IMR-90 (cell line): ENCODE measurements around the gene PPFIBP2. TPM values are rescaled to one million over a fixed set of nuclear protein-coding genes. Genes with fewer than 3 reads are reported as not detected.

ENCODE experiments used
- ATAC-seq: fragments of 200-7000 bp; cut with Tn5 transposase; 2 replicates; pipeline ENCODE4 v1.9.1; 2020; ENCODE audit warnings: low read depth, mild to moderate bottlenecking, moderate library complexity
- BruUV-seq: library from RNA; stranded (reverse); fragments of 400-500 nt; replicated peaks from 2 replicates; lab custom pipeline; 2021; lab: Mats Ljungman, UMichigan
- CTCF ChIA-PET: fragments of 300-600 bp; formaldehyde crosslinking; extraction: SDS; loops from one replicate; lab custom pipeline; 2021; ENCODE audit warnings: antibody characterized with exemption; lab: Yijun Ruan, JAX
- POLR2A ChIA-PET: fragments of 300-600 bp; sonication (Branson Sonifier 250); formaldehyde crosslinking; loops from one replicate; lab custom pipeline; 2022; ENCODE audit warnings: antibody characterized with exemption; ENCODE audit not compliant: unreplicated experiment; lab: Charles Lee
- DNase-seq: peaks from one replicate; pipeline ENCODE4 v3.0.0; 2013
- H2AFZ ChIP-seq: replicated peaks from 2 replicates; pipeline ENCODE3; 2013; ENCODE audit warnings: low read length, mild to moderate bottlenecking; ENCODE audit not compliant: poor library complexity
- H2AK5ac ChIP-seq: 2 replicates; pipeline ENCODE4 v1.6.1; 2013; ENCODE audit warnings: low read depth, low read length, inconsistent platforms
- H2AK9ac ChIP-seq: replicated peaks from 2 replicates; pipeline ENCODE3; 2013; ENCODE audit warnings: mild to moderate bottlenecking, low read depth, low read length, moderate library complexity; ENCODE audit not compliant: poor library complexity
- H2BK120ac ChIP-seq: 2 replicates; pipeline ENCODE4 v1.6.1; 2013; ENCODE audit warnings: low read depth, low read length, inconsistent platforms
- H2BK15ac ChIP-seq: 3 replicates; pipeline ENCODE4 v1.6.1; 2013; ENCODE audit warnings: low read depth, low read length, inconsistent platforms
- H2BK20ac ChIP-seq: 2 replicates; pipeline ENCODE4 v1.6.1; 2013; ENCODE audit warnings: low read depth, mild to moderate bottlenecking, inconsistent platforms, low read length, moderate library complexity
- H2BK5ac ChIP-seq: 2 replicates; pipeline ENCODE4 v1.6.1; 2013; ENCODE audit warnings: mild to moderate bottlenecking, low read depth, low read length, inconsistent platforms; ENCODE audit not compliant: poor library complexity, severe bottlenecking
- H3K14ac ChIP-seq: replicated peaks from 2 replicates; pipeline ENCODE4 v1.6.1; 2013; ENCODE audit warnings: low read depth, low read length, inconsistent platforms
- H3K18ac ChIP-seq: 2 replicates; pipeline ENCODE4 v1.6.1; 2013; ENCODE audit warnings: low read depth, low read length, control low read depth
- H3K23ac ChIP-seq: 2 replicates; pipeline ENCODE4 v1.6.1; 2013; ENCODE audit warnings: low read depth, low read length, inconsistent platforms
- H3K27ac ChIP-seq: 2 replicates; pipeline ENCODE4 v1.5.1; 2013; ENCODE audit warnings: mild to moderate bottlenecking, control low read depth, low read length; ENCODE audit not compliant: insufficient read depth
- H3K27me3 ChIP-seq: 2 replicates; pipeline ENCODE4 v1.6.1; 2013; ENCODE audit warnings: low read length; ENCODE audit not compliant: control insufficient read depth, insufficient read depth
- H3K36me3 ChIP-seq: 2 replicates; pipeline ENCODE4 v1.6.1; 2013; ENCODE audit warnings: low read length, mixed read lengths; ENCODE audit not compliant: control insufficient read depth, insufficient read depth
- H3K4ac ChIP-seq: 2 replicates; pipeline ENCODE4 v1.6.1; 2013; ENCODE audit warnings: low read depth, low read length, inconsistent platforms
- H3K4me1 ChIP-seq: 2 replicates; pipeline ENCODE4 v1.6.1; 2013; ENCODE audit warnings: low read length, mixed read lengths; ENCODE audit not compliant: control insufficient read depth, insufficient read depth
- H3K4me2 ChIP-seq: 2 replicates; pipeline ENCODE4 v1.6.1; 2013; ENCODE audit warnings: low read depth, mild to moderate bottlenecking, control low read depth, low read length, moderate library complexity
- H3K4me3 ChIP-seq: 2 replicates; pipeline ENCODE4 v1.5.1; 2013; ENCODE audit warnings: low read depth, mild to moderate bottlenecking, control low read depth, low read length, moderate library complexity; ENCODE audit not compliant: insufficient read depth
- H3K56ac ChIP-seq: 2 replicates; pipeline ENCODE4 v1.6.1; 2013; ENCODE audit warnings: low read length, inconsistent platforms; ENCODE audit not compliant: insufficient read depth; ENCODE audit errors: extremely low read depth
- H3K79me1 ChIP-seq, 2 experiments: 2 replicates each; pipeline ENCODE4 v1.6.1; 2013; ENCODE audit warnings: low read length in 2 of 2, inconsistent platforms in 1 of 2, low read depth in 1 of 2
- H3K9ac ChIP-seq: 2 replicates; pipeline ENCODE4 v1.6.1; 2013; ENCODE audit warnings: low read depth, low read length, control low read depth
- H3K9me1 ChIP-seq: 2 replicates; pipeline ENCODE4 v1.6.1; 2013; ENCODE audit warnings: low read length, inconsistent platforms; ENCODE audit not compliant: insufficient read depth
- H3K9me3 ChIP-seq: 2 replicates; pipeline ENCODE4 v1.6.1; 2013; ENCODE audit warnings: low read length; ENCODE audit not compliant: control insufficient read depth, insufficient read depth
- H4K20me1 ChIP-seq: 2 replicates; pipeline ENCODE4 v1.6.1; 2013; ENCODE audit warnings: low read length, inconsistent platforms; ENCODE audit not compliant: insufficient read depth
- H4K5ac ChIP-seq: 2 replicates; pipeline ENCODE4 v1.6.1; 2013; ENCODE audit warnings: mild to moderate bottlenecking, low read depth, low read length, control low read depth
- H4K8ac ChIP-seq, 2 experiments: 2 replicates each; pipeline ENCODE4 v1.6.1; 2013; ENCODE audit warnings: low read depth in 2 of 2, low read length in 2 of 2, control low read depth in 1 of 2, inconsistent platforms in 1 of 2
- H4K91ac ChIP-seq: 2 replicates; pipeline ENCODE4 v1.6.1; 2013; ENCODE audit warnings: low read depth, low read length, inconsistent platforms; ENCODE audit not compliant: insufficient read depth
- BHLHE40 ChIP-seq: fragments of 150-350 bp; IDR thresholded peaks from 2 replicates; pipeline ENCODE4 v1.6.1; 2016; ENCODE audit warnings: mild to moderate bottlenecking, low read depth, low read length
- CEBPB ChIP-seq: IDR thresholded peaks from 2 replicates; pipeline ENCODE4 v1.6.1; 2012; ENCODE audit warnings: low read depth, low read length, improper control_type of control experiment
- CHD1 ChIP-seq: IDR thresholded peaks from 2 replicates; pipeline ENCODE4 v1.6.1; 2012; ENCODE audit warnings: low read depth, low read length, improper control_type of control experiment
- CTCF ChIP-seq: conservative IDR thresholded peaks from 2 replicates; pipeline ENCODE4 v1.5.1; 2012; ENCODE audit warnings: mild to moderate bottlenecking, low read depth, low read length, improper control_type of control experiment
- ELK1 ChIP-seq: fragments of 150-350 bp; IDR thresholded peaks from 2 replicates; pipeline ENCODE4 v1.6.1; 2016; ENCODE audit warnings: low read depth, mild to moderate bottlenecking, low read length, moderate library complexity, borderline replicate concordance
- FOS ChIP-seq: fragments of 150-350 bp; IDR thresholded peaks from 2 replicates; pipeline ENCODE4 v1.6.1; 2016; ENCODE audit warnings: low read depth, low read length
- MAFK ChIP-seq: IDR thresholded peaks from 2 replicates; pipeline ENCODE4 v1.6.1; 2012; ENCODE audit warnings: low read depth, low read length, improper control_type of control experiment
- MAZ ChIP-seq: IDR thresholded peaks from 2 replicates; pipeline ENCODE4 v1.6.1; 2012; ENCODE audit warnings: low read depth, mild to moderate bottlenecking, low read length, improper control_type of control experiment, moderate library complexity, borderline replicate concordance
- MXI1 ChIP-seq: IDR thresholded peaks from 2 replicates; pipeline ENCODE4 v1.6.1; 2012; ENCODE audit warnings: low read depth, mild to moderate bottlenecking, low read length, moderate library complexity, borderline replicate concordance
- NFE2L2 ChIP-seq: fragments of 150-350 bp; IDR thresholded peaks from 2 replicates; pipeline ENCODE4 v1.6.1; 2016; ENCODE audit warnings: low read depth, mild to moderate bottlenecking, low read length
- POLR2A ChIP-seq: IDR thresholded peaks from 2 replicates; pipeline ENCODE4 v1.6.1; 2012; ENCODE audit warnings: mild to moderate bottlenecking, low read depth, low read length
- RAD21 ChIP-seq: IDR thresholded peaks from 2 replicates; pipeline ENCODE4 v1.6.1; 2012; ENCODE audit warnings: low read length, improper control_type of control experiment
- RCOR1 ChIP-seq: IDR thresholded peaks from 2 replicates; pipeline ENCODE4 v1.6.1; 2012; ENCODE audit warnings: mild to moderate bottlenecking, low read length, improper control_type of control experiment; ENCODE audit not compliant: insufficient replicate concordance
- RFX5 ChIP-seq: IDR thresholded peaks from 2 replicates; pipeline ENCODE4 v1.8.0; 2012; ENCODE audit warnings: low read depth, mild to moderate bottlenecking, low read length, moderate library complexity
- SMC3 ChIP-seq: fragments of 150-350 bp; IDR thresholded peaks from 2 replicates; pipeline ENCODE4 v1.6.1; 2016; ENCODE audit warnings: low read depth, mild to moderate bottlenecking, antibody characterized with exemption, low read length, moderate library complexity
- USF2 ChIP-seq: fragments of 150-350 bp; IDR thresholded peaks from 2 replicates; pipeline ENCODE4 v1.6.1; 2017; ENCODE audit warnings: mild to moderate bottlenecking, antibody characterized with exemption, low read length, low read depth
- whole genome bisulfite sequencing, 2 experiments: methylation state at CpG; one replicate each; pipeline versions ENCODE4 v1.1.5 to v1.1.7; 2013; ENCODE audit warnings: missing lambda C conversion rate in 2 of 2; ENCODE audit not compliant: insufficient read length in 1 of 2; ENCODE audit errors: extremely low coverage in 2 of 2; 5-methylcytosine and 5-hydroxymethylcytosine counted together
- dilution Hi-C: fragments of 300-500 bp; cut with HindIII; formaldehyde crosslinking; loops from one replicate; pipeline ENCODE4 v1.14.3; 2018; ENCODE audit warnings: low sequenced_read_pairs; ENCODE audit not compliant: unreplicated experiment
- in situ Hi-C: fragments of 300-500 bp; cut with MboI; formaldehyde crosslinking; loops from 3 replicates; pipeline ENCODE4 v1.14.3; 2019; ENCODE audit warnings: low sequenced_read_pairs, inconsistent platforms, mixed read lengths
- intact Hi-C: fragments of 100-400 bp; cut with micrococcal nuclease; formaldehyde crosslinking; loops from 2 replicates; pipeline ENCODE4 v1.10.0; 2022
- polyA plus RNA-seq, 3 experiments: library from polyadenylated mRNA; depleted of rRNA; stranded (reverse); fragments of >200 nt; gene quantifications; 2 replicates each; pipeline ENCODE4 v1.2.3, GENCODE V29; 2012; ENCODE audit warnings: low replicate concordance in 1 of 3
- total RNA-seq: library from RNA; depleted of rRNA; stranded (reverse); fragments of >200 nt; gene quantifications from 2 replicates; pipeline ENCODE4 v1.2.3, GENCODE V29; 2012

The PPFIBP2 gene
- total and polyA plus RNA-seq, 2 of the 4 experiments (the other 2 are of a cell fraction): 6.0 to 11.8 TPM

- no peaks in the 10 kb centered on the region for H3K9me3 ChIP-seq
- no peaks in the 10 kb centered on the region for H3K9me1 ChIP-seq
- intact Hi-C loops (no loop called here), dilution Hi-C loops (no loop called here), in situ Hi-C loops (no loop called here)
- CTCF ChIA-PET: no interaction called here
- H2BK15ac ChIP-seq: no peak overlapping the region
- no peaks in the 10 kb centered on the region for H3K27me3 ChIP-seq
- no peaks in the 10 kb centered on the region for H4K20me1 ChIP-seq
- no peak overlapping the region for H4K5ac ChIP-seq
- H3K4me1 ChIP-seq: no peaks in the 10 kb centered on the region
- no peak overlapping the region for H2BK5ac ChIP-seq
- no peak overlapping the region for H3K27ac ChIP-seq
- ATAC-seq (no peak), DNase-seq (no peak)
- H2AFZ ChIP-seq: no peak overlapping the region
- TF ChIP-seq MXI1: no peak
- no peak for TF ChIP-seq CTCF
- no peak for TF ChIP-seq MAFK
- no peak for TF ChIP-seq SMC3
- TF ChIP-seq MAZ: no peak
- TF ChIP-seq CEBPB: no peak
- no peak for TF ChIP-seq RCOR1
- no peak for TF ChIP-seq FOS
- no peak for TF ChIP-seq RAD21
- no peak for TF ChIP-seq CHD1
- TF ChIP-seq RFX5: no peak
- TF ChIP-seq USF2: no peak
- no peak for TF ChIP-seq ELK1
- no peak for TF ChIP-seq BHLHE40
- TF ChIP-seq POLR2A: no peak
- TF ChIP-seq NFE2L2: no peak
- no peak overlapping the region for H4K8ac ChIP-seq
- no peak overlapping the region for H3K18ac ChIP-seq
- H3K4me3 ChIP-seq: no peak overlapping the region
- no peak overlapping the region for H2BK120ac ChIP-seq
- H3K23ac ChIP-seq: no peak overlapping the region
- no peak overlapping the region for H3K9ac ChIP-seq
- POLR2A ChIA-PET: no interaction called here
- BruUV-seq: no TSS peak
- H2AK5ac ChIP-seq: no peak overlapping the region
- no peak overlapping the region for H2BK20ac ChIP-seq
- H3K36me3 ChIP-seq: no peaks in the 10 kb centered on the region
- no peak overlapping the region for H3K56ac ChIP-seq
- no peak overlapping the region for H3K14ac ChIP-seq
- H4K91ac ChIP-seq: no peak overlapping the region
- no peak overlapping the region for H3K4me2 ChIP-seq
- no peak overlapping the region for H2AK9ac ChIP-seq
- H3K79me1 ChIP-seq: no peaks in the 10 kb centered on the region
- H3K4ac ChIP-seq: no peak overlapping the region
- WGBS, 2 experiments: no CpG with 5 or more reads among the region's 7 CpGs
Observed at GRCh38 chr11:7471071-7471470, 42.7 kb upstream of the PPFIBP2 start.
